ENCODE measurements around the gene APBA1.

- no peak for TF ChIP-seq JUN (IDR thresholded peaks at IDR 0.05; ENCODE audit: borderline replicate concordance, insufficient read depth, insufficient read length, low read depth)
- no peak for TF ChIP-seq POLR2AphosphoS5 (IDR thresholded peaks at IDR 0.05; ENCODE audit: insufficient read depth, low read depth, low read length)
- TF ChIP-seq CTCF (IDR thresholded peaks at IDR 0.05; ENCODE audit: extremely low read depth in 1 of 2, insufficient read depth in 1 of 2, low read depth in 1 of 2, low read length in 2 of 2) = no peak
Measured at GRCh38 chr9:69494208-69494607, 178.0 kb downstream of the APBA1 start.
